Fibroblast of skin of abdomen (primary cell): Measurements from ENCODE around the gene TAS2R41. TPM values are rescaled to one million over a fixed set of nuclear protein-coding genes. Genes with fewer than 3 reads are reported as not detected.

Experiments used
- DNase-seq: peaks from one replicate; pipeline ENCODE4 v3.0.0-alpha.2; 2013
- polyA plus RNA-seq, 2 experiments: library from polyadenylated mRNA; unstranded; fragments of 120-200 nt; gene quantifications; one replicate each; pipeline ENCODE4 v1.2.1, GENCODE V29; 2013; ENCODE audit not compliant: insufficient read length in 2 of 2

Gene TAS2R41, protein sequence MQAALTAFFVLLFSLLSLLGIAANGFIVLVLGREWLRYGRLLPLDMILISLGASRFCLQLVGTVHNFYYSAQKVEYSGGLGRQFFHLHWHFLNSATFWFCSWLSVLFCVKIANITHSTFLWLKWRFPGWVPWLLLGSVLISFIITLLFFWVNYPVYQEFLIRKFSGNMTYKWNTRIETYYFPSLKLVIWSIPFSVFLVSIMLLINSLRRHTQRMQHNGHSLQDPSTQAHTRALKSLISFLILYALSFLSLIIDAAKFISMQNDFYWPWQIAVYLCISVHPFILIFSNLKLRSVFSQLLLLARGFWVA
- not detected for polyA plus RNA-seq (2013, experiment 1 of 2; ENCODE audit: insufficient read length)
- not detected for polyA plus RNA-seq (2013, experiment 2 of 2; ENCODE audit: insufficient read length)

DNA sequence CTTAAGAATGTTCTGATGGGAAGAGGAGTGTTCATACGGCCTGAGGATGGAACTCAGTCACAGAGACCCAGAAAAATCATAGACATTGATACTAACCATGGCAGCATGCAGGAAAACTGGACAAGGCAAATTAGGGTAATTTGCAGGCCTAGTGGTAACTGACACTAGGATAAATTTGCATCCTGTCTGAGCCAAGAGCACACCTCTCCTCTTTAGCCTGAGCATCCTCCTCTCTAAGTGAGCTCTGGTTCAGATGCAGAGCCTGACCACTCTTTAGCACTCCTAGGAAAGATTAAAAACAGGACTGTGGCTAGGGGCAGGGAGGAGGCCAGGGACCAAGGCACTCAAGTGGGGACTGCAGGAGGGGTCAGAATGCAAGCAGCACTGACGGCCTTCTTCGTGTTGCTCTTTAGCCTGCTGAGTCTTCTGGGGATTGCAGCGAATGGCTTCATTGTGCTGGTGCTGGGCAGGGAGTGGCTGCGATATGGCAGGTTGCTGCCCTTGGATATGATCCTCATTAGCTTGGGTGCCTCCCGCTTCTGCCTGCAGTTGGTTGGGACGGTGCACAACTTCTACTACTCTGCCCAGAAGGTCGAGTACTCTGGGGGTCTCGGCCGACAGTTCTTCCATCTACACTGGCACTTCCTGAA is at the start of gene TAS2R41:
Gene TAS2R41, plus strand, starts transcription at position 373 of the 650 bp plus-strand sequence. Its CDS starts 0 bp downstream, at position 373.
- DNase-seq = no peak

DNA sequence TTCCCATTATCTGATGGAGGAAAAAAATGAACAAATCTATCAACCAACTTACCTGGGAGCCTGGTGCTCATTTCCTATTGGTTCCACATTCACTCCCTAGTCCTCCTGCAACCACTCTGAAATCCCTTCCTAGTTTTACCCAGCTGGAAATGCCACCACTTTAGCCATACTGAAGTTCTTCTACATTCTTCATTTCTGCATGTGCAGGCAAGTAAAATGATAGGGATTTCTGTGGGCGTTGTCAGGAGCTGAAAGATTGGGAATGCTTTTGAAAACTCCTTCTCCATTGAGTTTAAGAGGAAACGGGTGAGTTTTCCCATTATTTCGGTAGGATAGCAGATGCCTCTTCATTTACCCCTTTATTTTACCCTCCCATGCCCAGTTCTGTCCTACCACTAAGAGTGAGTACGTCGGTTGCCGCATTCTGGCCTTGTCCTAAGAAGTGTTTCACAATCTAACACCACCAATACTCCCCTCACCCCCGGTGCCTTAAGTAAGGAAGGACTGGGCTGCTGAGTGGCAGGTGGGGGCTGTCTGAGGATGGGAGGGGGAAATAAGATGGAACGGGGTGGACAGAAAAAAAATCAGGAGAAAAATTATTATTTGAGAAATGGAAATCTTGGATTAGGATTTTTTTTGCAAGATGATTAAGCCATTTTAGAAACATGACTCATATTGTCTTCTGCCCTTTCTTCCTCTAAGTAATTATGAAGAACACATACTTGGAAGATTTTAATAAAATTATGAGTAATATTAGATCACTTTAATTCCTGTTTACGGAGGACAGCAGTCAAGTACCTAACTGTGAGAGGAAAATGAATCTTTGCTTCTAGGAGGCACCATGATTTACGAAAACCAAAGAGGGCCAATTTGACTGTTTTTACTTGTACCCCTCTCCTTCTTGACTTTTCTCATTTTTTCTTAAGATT is 47.6 kb upstream of the TAS2R41 start:
- DNase-seq = no peak

DNA sequence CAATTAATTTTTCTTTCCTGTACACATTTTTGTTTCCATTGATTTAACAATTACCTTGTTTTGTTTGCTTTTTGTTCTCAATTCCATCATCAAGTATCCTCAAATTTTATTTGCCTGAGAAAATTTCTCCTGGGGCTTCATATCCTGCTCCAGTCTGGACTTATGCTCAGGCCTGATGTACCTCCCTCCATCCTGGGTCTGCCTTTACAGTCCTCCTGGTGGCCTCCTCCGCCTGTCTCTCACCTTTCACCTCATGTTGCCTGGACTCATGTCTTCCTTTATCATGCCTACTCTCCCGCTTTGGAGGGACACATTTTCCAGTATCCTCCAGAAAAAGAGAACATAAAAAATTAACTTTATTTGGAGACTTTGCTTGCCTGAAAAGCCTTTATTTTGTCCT is 46.6 kb upstream of the TAS2R41 start:
- DNase-seq = no peak

DNA sequence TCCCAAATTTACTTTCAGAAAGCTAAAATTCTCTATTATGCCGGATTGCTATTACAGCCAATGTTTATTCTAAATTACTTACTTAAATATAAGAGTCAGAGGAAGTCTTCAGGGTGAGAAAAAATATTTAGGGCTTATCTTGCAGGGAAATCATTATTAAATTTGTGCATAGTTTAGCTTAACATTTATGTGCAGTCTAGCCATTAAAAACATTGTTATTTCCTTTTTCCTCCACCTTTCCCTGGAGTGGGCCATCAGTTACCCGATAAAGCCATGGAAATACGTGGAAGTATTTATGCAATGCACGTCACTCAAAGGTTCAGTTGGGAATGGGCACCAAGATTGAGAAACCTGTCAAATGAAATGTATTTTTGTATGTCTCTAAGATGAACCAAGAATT is 43.9 kb upstream of the TAS2R41 start:
- no peak for DNase-seq

DNA sequence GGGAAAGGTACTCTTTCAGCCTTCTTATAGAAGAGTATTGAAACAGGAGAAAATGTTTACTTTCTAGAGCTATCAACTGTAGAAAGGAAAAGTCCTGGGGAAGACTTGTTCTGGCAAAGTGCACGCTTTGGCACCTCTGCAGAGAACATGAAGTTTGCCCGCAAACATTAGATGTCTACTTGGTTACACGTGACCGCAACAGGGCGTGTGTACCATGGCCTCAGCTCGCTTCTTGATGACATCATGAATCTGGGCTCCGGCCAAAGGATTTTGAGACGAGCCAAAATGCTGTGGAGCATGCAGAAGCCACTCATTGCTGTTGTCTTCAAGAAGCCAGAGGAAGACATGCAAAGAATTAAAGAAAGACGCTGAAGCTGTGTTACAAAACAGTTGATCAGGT is 43.0 kb upstream of the TAS2R41 start:
- peak; percentile 21 for DNase-seq

DNA sequence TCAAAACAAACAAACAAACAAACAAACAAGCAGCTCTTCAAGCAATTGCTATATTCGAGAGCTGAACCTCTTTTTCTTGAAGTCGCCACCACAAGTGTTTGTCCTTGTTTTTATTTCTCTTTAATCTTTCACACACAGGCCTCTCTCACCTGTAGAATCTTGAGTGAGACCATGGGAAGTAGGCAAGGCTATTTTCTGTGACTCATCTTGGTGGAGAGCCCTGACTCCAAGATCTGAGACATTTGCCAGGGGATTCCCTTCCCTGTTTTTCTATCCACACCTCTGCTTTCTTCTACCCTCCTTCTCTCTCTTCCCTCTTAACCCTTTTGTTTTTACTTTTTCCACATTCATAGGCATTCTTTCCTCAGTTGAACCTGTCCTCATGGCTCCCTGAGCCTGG is 42.4 kb upstream of the TAS2R41 start:
- DNase-seq = no peak

DNA sequence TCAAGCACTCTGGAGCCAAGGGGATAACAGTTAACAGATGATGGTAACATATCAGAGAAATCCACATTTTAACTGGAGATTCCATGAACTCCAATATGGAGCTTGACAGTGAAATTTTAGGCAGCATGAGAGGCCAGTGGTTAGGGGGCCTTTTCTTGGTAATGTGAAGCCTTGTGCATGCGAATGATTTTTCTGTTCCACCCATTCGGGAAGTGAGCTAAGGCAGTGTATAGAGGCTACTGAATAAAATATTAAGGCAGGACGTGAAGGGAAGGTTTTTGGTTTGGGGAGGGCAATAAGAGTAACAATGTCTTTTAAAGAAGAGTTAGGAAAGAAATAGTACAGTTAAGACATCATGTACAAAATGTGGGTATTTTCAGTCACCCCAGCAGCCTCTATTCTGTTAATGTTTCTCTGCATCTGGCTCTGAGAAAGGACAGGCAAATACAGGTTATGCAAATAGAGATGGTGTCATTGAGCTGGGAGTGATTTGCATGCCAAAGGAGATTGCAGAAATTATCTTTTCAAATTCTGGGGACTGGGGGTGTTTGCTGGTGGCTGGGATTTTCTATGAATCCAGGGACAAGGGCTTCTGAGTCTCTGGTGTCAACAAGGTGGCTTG is 41.2 kb upstream of the TAS2R41 start:
- DNase-seq = no peak

DNA sequence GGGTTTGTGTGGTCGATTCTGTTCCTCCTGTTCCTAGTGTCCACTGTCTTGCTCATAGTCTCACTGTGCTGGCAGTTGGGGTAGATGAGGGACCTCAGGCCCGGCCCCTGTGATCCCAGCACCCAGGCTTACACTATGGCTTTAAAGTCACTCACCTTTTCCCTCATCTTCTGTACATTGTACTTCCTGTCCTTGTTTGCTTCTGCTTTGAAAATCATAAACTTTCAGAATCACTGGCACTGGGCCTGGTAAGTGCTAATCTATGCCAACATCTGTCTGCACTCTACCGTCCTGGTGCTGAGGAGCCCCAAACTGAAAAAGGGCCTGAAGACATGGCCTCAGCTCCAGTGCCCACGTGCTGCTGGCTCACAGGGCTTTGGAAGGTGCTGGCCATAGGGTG is 40.1 kb upstream of the TAS2R41 start:
- no peak for DNase-seq

DNA sequence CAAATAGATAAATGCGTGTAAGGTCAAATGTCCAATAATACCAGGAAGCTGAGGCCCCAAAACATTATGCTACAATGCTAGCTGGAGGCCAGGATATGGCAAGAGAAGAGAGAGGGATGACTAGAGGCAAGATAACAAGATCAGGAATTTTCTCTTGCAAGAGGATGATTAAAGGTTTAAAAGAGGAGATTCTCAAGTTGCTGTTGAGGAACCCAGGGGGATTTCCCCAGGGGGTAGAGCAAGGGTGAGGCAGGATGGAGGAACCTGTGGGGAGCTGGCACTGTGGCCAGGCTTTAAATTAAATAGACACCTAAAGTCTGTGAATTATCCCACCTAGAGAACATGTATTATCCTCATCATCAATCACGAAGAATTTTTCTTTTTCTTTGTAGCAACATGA is 37.8 kb upstream of the TAS2R41 start:
- no peak for DNase-seq

DNA sequence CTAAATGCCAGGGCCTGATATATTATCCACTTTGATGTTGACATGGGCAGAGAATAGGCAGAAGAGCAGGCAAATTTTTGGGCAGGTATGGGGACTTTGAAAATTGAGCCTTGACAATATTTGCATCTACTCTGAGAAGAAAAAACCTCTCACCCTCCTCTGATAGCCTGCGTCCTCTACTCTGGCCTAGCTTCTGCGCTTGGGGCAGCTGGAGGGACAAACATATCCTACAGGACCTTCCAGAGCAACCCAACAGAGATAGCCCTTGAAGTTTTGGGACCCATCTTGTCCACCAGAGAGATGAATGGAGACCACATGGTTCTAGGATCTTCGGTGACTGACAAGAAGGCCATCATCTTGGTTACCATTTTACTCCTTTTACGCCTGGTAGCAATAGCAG is 34.5 kb upstream of the TAS2R41 start, which contains the start of gene TAS2R60:
Gene TAS2R60, plus strand, starts transcription at position 301 of the 400 bp plus-strand sequence. Its CDS starts 0 bp downstream, at position 301.
- DNase-seq = no peak

DNA sequence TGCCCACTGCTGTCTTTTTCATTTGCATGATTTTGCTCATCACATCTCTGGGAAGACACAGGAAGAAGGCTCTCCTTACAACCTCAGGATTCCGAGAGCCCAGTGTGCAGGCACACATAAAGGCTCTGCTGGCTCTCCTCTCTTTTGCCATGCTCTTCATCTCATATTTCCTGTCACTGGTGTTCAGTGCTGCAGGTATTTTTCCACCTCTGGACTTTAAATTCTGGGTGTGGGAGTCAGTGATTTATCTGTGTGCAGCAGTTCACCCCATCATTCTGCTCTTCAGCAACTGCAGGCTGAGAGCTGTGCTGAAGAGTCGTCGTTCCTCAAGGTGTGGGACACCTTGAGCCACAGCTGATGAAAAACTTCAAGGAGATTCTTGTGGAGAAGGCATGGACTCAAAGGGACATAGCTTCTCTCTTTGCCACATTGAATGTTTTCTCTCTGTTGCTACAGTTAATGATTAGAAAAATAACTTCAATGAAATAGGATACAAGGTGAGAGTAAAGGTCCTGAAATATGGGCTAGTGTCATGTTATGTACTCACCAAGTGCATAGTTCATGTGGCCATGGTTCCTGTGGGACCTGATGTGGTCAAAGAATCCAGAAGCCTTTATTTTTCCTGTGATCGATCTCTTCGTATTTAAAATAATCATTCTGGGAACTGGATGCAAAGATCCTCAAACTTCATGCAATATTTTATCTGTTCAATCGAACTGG is 33.5 kb upstream of the TAS2R41 start:
- no peak for DNase-seq

DNA sequence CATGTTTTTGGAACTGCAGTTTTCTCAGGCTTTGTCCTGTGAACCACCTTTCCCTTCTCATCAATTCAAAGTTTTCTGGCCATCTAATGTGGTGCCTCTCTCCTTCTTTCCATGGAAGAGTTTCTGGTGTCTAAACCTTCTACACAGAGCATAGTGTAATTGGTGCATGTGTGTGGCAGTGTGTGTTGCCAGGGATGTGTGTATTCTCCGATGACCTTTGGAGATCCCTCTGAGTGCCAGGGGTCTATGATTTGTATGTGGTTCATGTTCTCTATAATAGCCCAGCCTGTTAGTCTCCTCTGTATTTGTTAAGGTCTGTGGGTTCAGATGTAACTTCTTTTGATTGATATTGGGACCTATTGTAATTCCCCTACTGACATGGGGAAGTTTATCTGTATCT is 32.9 kb upstream of the TAS2R41 start:
- no peak for DNase-seq

DNA sequence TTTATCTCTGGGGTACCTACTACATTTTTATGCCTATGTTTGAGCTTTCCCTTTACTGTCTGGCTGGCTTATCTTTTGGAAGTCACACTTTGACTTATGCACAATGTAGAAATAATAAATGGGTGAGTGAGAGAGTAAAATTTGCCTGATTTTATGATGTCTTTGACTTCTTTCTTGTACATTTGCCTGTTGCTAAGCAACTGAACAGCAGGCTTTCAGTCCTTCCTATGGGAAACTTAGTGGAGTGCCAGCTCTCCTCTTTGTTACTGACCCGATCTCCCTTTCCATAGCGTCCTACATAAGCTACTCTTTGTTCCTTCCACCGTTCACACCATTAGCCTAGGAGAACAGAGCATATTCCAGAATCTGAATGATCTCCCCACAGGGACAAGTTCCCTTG is 30.2 kb upstream of the TAS2R41 start:
- DNase-seq = no peak

DNA sequence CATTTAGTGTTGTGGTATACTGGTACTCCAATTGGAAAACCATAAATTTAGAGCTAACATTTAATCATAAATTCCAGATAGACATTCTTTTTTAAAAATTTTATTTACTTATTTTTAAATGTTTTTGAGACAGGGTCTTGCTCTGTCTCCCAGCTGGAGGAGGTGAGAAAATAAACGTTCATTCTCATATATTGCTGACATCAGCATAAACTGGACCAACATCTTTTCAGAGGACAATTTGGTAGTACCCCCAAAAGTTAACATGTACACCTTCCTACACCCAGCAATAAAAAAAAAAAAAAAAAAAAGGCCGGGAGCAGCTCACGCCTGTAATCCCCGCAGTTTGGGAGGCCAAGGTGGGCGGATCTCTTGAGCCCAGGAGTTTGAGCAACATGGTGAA is 29.2 kb upstream of the TAS2R41 start:
- DNase-seq = no peak

DNA sequence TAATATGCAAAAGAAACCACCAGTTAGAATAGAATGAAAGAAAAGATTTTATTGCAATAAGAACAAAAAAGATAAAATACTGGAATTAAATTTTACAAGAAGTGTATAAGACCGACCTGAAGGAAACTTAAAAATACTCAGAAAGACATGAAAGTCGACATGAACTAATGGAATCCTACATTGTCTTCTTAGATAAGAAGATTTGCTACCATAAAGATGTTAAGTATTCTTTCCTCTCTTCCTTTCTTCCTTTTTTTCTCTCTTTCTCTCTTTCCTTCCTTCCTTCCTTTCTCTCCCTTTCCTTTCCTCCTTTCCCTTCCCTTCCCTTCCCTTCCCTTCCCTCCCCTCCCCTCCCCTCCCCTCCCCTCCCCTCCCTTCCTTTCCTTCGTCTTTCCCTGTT is 27.9 kb upstream of the TAS2R41 start:
- no peak for DNase-seq

DNA sequence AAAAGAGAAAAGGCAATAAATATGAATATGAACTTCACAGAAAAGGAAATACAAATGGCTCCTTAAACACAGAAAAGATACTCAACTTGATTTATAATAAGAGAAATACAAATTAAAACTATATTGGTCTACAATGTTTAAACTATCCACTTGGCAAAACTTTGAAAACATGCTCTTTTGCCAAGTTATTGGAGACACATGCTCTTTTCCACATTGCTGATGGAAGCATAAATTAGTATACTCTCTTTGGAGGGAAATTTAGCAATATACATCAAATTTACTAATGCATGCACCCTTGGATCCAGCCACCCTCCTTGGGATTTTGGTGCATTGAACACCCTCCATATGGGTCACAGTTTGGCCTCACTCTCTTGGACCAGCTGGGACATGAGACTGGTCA is 26.6 kb upstream of the TAS2R41 start:
- DNase-seq = no peak

DNA sequence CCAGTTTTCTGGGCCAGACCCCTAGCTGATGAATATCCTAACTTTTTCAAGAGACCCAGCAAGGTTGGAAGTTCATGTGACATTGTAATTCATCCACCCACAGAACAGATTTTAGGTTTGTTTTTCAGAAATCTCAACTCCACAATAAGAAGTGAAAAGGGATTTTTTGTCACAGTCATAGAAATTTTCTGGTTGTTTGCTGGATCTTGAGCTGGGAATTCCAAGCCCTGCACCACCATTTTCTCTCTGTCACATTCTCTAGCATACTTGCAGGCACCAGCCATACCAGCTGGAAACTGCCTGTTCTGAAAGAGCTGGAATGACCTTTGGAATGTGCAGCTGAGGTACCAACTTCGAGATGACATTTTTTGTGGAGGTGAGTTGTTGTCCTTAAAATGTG is 25.9 kb upstream of the TAS2R41 start:
- DNase-seq = no peak

DNA sequence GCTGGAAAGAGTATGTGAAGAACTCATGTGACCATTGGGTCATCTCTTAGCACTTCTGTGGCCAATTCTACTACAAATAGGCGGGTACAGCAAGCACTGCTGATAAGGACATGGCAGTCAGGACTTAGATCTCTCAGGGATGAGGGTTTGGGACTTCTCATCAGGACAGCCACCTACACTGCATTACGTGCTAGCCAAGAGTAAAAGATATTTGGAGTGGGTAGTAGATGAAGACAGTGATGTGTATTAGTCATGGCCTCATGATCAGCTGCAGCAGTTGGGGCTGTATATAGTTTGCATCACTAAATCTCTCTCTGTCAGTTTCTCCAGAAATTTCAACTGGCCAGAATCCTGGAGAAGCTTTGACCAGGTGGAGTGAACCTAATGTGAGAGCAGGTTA is 25.2 kb upstream of the TAS2R41 start:
- no peak for DNase-seq

DNA sequence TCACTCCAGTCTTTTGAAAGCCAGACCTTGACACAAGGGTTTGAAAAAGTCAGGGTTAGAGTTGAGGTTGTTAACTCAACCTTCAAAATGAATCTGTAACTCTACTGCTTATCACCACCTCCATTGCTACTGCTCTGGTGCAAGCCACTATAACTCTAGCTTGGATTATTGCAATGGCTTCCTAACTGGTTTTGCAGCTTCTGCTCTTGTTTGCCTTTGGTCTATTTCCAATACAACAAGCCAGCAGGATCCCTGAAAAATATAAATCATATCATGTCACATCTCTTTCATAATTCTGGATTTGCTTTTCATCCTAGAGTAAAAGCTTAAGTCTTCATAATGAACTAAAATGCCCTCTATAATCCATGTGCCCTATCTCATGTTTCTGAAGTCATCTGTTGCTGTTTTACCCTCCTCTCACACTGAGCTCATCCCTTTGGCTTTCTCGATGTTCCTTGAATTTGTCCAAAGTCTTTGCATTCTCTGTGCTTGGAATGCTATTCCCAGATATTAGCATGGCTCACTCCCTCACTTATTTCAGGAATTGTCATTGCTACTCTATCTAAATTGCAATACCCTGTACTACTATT is 23.5 kb upstream of the TAS2R41 start:
- DNase-seq = no peak

DNA sequence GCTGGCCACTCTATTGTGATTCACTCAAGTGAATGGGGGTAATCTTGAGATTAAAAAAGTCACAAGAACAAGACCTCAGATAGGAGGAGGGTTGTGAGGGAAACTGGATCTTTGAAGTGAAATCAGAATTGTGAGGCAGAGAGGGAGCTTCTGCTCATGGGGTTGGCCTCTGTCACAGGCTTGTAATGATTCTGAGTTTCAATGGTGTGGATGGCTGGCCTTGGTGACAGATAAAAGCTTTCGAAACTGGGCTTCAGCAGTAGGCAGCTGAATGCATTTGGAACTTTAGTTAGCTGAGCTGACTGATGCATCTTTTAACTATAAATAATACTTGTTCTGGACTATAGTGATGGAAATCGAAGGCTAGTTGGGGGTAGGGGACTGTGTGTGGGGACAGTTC is 22.2 kb upstream of the TAS2R41 start:
- DNase-seq = no peak

DNA sequence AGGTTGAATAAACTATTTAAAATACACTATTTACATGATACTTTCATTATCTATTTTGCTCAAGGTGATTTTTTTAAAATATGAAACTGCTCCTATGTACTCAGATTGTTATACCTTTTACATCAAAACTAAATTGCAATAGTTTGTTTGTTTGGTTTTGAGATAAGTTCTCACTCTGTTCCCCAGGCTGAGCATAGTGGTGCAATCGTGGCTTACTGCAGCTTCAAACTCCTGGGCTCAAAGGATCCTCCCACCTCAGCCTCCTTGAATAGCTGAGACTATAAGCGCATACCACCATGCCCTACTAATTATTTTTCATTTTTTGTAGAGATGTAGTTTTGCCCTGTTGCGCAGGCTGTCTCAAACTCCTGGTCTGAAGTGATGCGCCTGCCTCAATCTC is 21.7 kb upstream of the TAS2R41 start:
- no peak for DNase-seq
